Endothelial cell of hepatic sinusoid (primary cell): Measurements from ENCODE around the gene CACNA1H.
"Not testable (repeated sequence)": the region's sequence is repeated elsewhere in the genome, so short reads cannot be mapped to it uniquely, and the experiment has no call there.

ENCODE experiments used
- in situ Hi-C: cut with HindIII; loops from 2 replicates; pipeline ENCODE4 v1.10.0; 2017; ENCODE audit warnings: low sequenced_read_pairs

The CACNA1H gene

DNA sequence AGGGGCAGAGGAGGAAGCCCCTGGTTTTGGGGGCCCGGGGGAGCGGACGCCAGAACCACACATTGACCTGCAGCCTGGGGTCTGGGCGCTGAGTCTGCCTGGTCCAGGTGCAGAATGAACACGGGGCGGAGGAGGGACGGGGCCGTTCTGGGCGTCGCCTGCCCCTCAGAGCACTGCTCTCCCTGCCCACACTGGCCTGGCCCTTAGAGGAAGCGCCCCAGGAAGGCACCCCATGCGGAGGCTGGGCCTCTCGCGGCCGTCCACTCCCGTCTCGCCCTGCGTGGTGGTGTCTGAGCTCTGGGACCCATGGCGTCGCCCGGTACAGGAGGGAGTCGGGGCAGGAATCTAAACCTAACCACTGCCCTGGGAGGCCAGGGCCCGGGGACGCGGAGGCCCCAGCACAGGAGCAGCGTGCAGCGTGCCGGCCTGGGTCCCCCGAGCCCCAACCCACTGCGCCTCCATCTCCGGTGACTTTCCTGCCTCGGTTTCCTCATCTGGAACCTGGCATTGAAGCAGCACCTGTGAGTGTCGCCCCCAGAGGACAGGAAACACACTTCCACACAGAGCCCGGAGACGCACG lies 107.3 kb downstream of the CACNA1H start:
- in situ Hi-C loops: no loop called here

DNA sequence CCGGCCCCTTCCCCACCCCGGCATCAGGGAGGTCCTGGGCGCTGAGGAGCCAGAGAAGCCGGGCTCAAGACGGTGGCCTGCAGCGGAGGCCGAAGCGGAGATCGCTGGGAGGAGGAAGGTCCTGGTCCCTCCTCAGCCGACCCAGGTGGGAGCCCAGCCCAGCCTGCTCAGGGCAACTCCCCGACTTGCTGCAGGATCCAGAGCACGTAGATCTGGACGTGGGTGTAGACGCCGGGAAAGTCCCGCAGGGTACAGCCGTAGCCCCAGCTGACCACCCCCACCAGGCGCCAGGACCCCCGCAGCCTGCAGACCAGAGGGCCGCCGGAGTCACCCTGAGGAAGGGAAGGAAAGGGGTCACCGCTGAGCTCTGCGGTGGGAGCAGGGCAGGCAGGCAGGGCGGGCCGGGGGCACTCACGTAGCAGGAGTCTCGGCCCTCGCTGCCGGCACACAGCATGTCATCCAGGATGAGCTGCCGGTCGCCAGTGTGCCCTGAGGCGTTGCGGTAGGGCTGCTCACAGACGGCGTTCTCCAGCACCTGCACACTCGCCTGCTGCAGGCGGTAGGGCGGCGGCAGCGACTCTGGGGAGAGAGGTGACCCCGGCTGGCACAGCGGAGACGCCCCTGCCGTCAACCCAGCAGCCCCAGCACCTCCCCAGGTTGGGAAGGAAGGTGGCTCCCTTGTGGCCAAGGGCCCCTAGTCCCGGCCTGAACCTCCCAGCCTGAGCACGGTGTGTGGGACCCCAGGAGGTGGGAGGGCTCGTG lies 108.4 kb downstream of the CACNA1H start:
- in situ Hi-C loops: no loop called here

DNA sequence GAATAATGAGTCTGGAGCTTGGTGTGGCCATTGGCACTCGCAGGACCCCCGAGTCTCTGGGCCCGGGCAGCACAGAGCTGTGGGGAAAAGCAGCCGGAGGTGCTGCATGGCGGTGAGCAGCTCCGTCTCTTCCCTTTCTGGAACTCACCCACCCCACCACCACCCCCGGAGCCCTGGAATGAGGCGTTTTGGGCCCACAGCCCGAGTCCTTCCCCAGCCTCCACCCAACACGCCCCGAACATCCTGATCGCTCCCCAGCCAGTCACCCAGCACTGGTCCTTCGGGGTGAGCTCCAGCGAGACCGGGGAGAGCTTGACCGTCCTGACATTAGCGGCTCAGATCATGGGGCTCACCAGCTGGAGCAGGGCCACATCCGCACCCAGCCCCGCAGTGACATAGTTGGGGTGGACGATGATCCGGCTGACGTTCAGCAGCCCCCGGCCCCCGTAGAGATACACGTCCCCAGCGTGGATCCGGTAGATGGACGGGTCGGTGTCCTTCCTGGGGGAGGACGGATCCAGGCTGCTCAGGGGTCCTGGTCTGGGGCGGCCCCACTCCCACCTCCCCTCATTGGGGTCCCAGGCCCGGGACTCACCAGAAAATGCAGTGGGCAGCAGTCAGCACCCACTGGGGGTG lies 109.4 kb downstream of the CACNA1H start:
- in situ Hi-C loops: no loop called here

DNA sequence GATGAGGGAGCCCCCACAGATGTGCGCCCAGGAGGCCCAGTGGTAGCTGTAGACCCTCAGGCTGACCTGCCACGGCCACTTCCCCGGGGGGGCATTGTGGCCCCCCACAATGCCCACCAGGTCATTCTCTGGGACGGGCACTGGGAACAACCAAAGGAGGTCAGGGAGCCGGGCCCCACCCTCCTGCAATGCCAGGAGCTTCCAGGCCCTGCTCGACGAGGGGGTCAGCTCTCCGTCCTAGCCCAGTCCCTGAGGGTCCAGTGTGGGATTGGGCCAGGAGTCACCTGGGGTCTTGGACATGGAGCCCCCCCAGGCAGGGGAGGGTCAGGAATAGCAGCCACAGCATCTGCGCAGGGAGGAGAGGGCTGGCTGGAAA lies 109.9 kb downstream of the CACNA1H start:
- in situ Hi-C loops: no loop called here

DNA sequence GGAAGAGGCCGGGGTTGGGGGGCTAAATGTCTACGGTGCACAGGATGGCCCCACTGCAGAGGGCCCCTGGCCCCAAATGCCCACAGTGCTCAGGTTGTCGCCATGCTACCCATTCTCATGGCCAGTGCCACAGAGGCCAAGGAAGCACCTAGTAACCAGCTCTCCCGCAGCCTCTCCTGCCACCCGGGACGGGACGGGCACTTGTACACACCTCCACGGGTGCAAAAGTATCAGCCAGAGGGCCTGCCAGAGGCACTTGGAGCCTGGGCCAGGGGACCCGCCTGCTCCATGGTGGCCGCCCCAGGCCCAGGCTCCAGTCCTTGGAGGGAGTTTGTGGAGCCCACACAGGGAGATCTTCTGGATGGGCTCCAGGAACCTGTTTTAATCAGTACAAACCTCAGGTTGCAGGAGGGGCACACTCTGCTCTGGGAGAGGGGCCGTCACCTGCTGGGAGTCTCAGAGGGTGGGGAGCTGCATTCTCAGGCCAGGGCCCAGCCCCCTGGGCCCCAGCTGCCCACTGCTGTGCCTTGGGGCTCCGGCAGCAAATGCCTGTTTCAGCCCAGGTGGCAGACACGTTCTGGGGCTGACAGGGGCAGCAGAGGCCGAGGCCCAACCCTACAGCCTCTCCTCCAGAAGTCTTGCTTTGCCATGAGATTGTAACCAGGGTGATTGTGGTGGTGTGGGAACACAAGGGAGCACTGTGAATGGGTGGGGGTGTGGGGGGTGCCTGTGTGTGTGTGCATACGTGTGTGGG lies 110.9 kb downstream of the CACNA1H start:
- in situ Hi-C loops: no loop called here

DNA sequence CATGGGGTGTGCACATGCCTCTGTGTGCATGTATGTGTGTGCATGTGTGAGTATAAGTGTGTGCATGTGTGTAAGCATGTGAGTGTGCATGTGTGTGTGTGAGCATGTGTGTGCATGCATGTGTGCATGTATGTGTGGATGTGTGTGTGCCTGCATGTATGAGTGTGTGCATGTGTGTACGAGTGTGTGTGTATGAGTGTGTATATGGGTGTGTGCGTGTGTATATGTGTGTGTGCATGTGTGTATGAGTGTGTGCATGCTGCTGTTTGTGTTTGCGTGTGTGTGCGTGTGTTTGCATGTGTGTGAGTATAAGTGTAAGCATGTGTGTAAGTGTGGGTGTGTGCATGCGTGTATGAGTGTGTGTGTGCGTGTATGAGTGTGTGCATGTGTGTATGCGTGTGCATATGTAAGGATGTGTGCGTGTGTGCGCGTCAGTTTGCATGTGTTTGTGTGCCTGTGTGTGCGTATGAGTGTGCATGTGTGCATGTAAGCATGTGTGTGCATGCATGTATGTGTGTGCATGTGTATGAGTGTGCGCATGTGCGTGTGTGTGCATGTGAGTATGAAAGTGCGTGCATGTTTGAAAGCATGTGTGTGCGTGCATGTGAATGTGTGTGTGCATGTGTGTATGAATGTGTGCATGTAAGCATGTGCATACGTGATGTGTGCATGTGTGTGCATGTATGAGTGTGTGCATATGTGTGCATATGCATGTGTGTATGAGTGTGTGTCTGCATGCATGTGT lies 111.6 kb downstream of the CACNA1H start:
- in situ Hi-C loops: no loop called here

DNA sequence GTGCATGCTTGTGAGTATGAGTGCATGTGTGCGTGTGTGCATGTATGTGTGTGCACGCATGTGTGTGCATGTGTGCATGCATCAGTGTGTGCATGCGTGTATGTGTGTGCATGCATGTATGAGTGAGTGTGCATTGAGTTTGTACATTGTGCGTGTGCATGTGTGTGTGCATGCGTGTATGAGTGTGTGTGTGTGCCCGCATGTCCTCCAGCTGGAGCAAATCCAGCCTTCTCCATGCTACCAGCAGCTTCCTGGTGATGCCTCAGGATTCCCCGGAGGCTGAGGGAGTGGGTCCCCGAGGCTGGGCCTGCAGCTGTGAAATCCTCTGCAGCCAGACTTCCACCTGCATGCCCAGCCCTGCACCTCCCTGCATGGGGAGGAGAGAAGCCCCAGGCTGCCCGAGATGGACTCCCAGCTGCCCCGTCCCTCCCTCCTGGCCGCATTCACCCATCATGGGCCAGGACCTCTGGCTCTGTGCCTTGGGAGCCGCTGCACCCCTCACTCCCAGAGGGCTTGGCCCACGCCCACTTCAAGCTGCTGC lies 112.3 kb downstream of the CACNA1H start:
- in situ Hi-C loops: no loop called here

DNA sequence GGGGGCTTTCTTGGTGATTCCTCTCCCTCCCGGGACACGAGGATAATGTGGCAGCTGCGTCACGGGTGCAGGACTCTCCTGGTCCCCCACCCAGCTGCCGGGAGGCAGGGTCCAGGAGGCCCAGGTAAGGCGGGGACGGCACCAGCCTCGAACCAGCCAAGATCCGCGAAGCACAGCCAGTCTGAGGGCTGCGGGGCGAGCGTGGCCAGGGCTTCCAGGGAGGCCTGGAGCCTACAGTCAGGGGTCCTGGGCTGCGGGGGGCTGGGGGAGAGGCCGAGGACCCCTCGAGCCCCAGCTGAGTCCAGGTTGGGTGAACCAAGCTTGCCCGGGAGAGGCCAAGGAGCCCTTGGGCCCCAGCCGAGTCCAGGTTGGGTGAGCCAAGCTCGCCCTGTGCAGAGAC lies 112.9 kb downstream of the CACNA1H start:
- in situ Hi-C loops: no loop called here

DNA sequence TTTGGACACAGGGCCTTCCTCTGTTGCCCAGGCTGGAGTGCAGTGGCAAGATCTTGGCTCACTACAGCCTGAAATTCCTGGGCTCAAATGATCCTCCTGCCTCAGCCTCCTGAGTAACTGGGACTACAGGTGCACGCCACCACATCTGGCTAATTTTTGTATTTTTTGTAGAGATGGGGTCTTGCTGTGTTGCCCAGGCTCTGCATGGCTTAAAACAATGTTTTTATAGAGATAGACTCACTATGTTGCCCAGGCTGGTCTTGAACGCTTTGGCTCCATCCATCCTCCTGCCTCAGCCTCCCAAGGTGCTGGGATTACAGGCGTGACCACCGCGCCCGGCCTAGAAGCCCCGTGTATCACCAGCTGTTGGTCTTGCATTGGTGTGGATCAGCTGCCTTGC lies 116.5 kb downstream of the CACNA1H start:
- in situ Hi-C loops: not testable (repeated sequence)

DNA sequence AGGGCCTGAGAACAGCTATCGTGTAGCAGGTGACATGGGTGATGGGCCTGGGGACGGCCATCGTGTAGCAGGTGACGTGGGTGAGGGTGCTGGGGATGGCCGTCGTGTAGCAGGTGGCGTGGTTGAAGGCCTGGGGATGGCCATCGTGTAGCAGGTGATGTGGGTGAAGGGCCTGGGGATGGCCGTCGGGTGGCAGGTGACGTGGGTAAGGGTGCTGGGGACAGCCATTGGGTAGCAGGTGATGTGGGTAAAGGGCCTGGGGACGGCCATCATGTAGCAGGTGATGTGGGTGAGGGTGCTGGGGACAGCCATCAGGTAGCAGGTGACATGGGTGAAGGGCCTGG lies 118.4 kb downstream of the CACNA1H start:
- in situ Hi-C loops: no loop called here
